Erythroblast (primary cell): ENCODE data around the gene CRP.

Experiments used
- GATA1 ChIP-seq: IDR thresholded peaks from 2 replicates; pipeline ENCODE4 v1.6.1; 2011; ENCODE audit warnings: low read depth, mild to moderate bottlenecking, control low read depth, low read length, moderate library complexity
- POLR2A ChIP-seq: IDR thresholded peaks from 2 replicates; pipeline ENCODE4 v1.6.1; 2011; ENCODE audit warnings: mild to moderate bottlenecking, low read length

GRCh38 chr1:159687511-159687910 lies 26.9 kb downstream of the CRP start:
- no peak for TF ChIP-seq POLR2A
- TF ChIP-seq GATA1, result no peak
